ENCODE results near the gene C3orf20. TPM values are rescaled to one million over a fixed set of nuclear protein-coding genes. Genes with fewer than 3 reads are reported as not detected.

C3orf20 gene
- polyA plus RNA-seq, 2 donors, result not detected

- Histone ChIP-seq H3K36me3 (ENCODE audit: control insufficient read depth in 2 of 2, insufficient read depth in 2 of 2, low read length in 1 of 2) (no peaks in the 10 kb centered on the region), H3K27ac (ENCODE audit: low read depth in 2 of 2, low read length in 1 of 2) (no peak overlapping the region), H3K9me3 (ENCODE audit: control insufficient read depth in 2 of 2, insufficient read depth in 1 of 2, low read depth in 1 of 2, low read length in 1 of 2) (peaks cover 0 to 4% of the 10 kb centered on the region in 2 donors), H3K4me1 (ENCODE audit: control insufficient read depth in 2 of 2, insufficient read depth in 2 of 2, low read length in 1 of 2) (no peaks in the 10 kb centered on the region), H3K27me3 (ENCODE audit: control insufficient read depth in 1 of 2, insufficient read depth in 2 of 2, low read length in 2 of 2) (no peaks in the 10 kb centered on the region), H3K4me3 (ENCODE audit: low read depth in 1 of 2, low read length in 2 of 2) (no peak overlapping the region)
- WGBS, 2 donors, result 92 to 93% methylated on average over 7 of the region's 7 CpGs
These were observed 113.7 kb downstream of the C3orf20 start for GRCh38 chr3:14788644-14789043.

GRCh38 chr3:14789221-14789620 lies 114.3 kb downstream of the C3orf20 start:
- Histone ChIP-seq H3K4me3 (ENCODE audit: low read depth in 1 of 2, low read length in 2 of 2) (no peak overlapping the region), H3K9me3 (ENCODE audit: control insufficient read depth in 2 of 2, insufficient read depth in 1 of 2, low read depth in 1 of 2, low read length in 1 of 2) (peaks cover 0 to 4% of the 10 kb centered on the region in 2 donors), H3K27me3 (ENCODE audit: control insufficient read depth in 1 of 2, insufficient read depth in 2 of 2, low read length in 2 of 2) (no peaks in the 10 kb centered on the region), H3K27ac (ENCODE audit: low read depth in 2 of 2, low read length in 1 of 2) (no peak overlapping the region), H3K4me1 (ENCODE audit: control insufficient read depth in 2 of 2, insufficient read depth in 2 of 2, low read length in 1 of 2) (no peaks in the 10 kb centered on the region), H3K36me3 (ENCODE audit: control insufficient read depth in 2 of 2, insufficient read depth in 2 of 2, low read length in 1 of 2) (no peaks in the 10 kb centered on the region)
- 74 to 79% methylated on average over 5 of the region's 5 CpGs for WGBS, 2 donors

GRCh38 chr3:14789640-14790285 lies 114.8 kb downstream of the C3orf20 start:
- no peak overlapping the region for H3K27ac ChIP-seq (ENCODE audit: low read depth in 2 of 2, low read length in 1 of 2)
- H3K27me3 ChIP-seq (ENCODE audit: control insufficient read depth in 1 of 2, insufficient read depth in 2 of 2, low read length in 2 of 2), result no peaks in the 10 kb centered on the region
- peaks cover 0 to 4% of the 10 kb centered on the region in 2 donors for H3K9me3 ChIP-seq (ENCODE audit: control insufficient read depth in 2 of 2, insufficient read depth in 1 of 2, low read depth in 1 of 2, low read length in 1 of 2)
- no peak overlapping the region for H3K4me3 ChIP-seq (ENCODE audit: low read depth in 1 of 2, low read length in 2 of 2)
- no peaks in the 10 kb centered on the region for H3K4me1 ChIP-seq (ENCODE audit: control insufficient read depth in 2 of 2, insufficient read depth in 2 of 2, low read length in 1 of 2)
- H3K36me3 ChIP-seq (ENCODE audit: control insufficient read depth in 2 of 2, insufficient read depth in 2 of 2, low read length in 1 of 2), result no peaks in the 10 kb centered on the region
- 69 to 75% methylated on average over 10 of the region's 10 CpGs for WGBS, 2 donors

- Histone ChIP-seq H3K4me1 (ENCODE audit: control insufficient read depth in 2 of 2, insufficient read depth in 2 of 2, low read length in 1 of 2) (no peaks in the 10 kb centered on the region), H3K27ac (ENCODE audit: low read depth in 2 of 2, low read length in 1 of 2) (no peak overlapping the region), H3K4me3 (ENCODE audit: low read depth in 1 of 2, low read length in 2 of 2) (no peak overlapping the region), H3K27me3 (ENCODE audit: control insufficient read depth in 1 of 2, insufficient read depth in 2 of 2, low read length in 2 of 2) (no peaks in the 10 kb centered on the region), H3K36me3 (ENCODE audit: control insufficient read depth in 2 of 2, insufficient read depth in 2 of 2, low read length in 1 of 2) (no peaks in the 10 kb centered on the region), H3K9me3 (ENCODE audit: control insufficient read depth in 2 of 2, insufficient read depth in 1 of 2, low read depth in 1 of 2, low read length in 1 of 2) (peaks cover 0 to 4% of the 10 kb centered on the region in 2 donors)
- 23 to 29% methylated on average over 15 of the region's 15 CpGs for WGBS, 2 donors
These were observed 116.5 kb downstream of the C3orf20 start for GRCh38 chr3:14791343-14791945.

GRCh38 chr3:14792691-14793121 lies 117.8 kb downstream of the C3orf20 start:
- Histone ChIP-seq H3K36me3 (ENCODE audit: control insufficient read depth in 2 of 2, insufficient read depth in 2 of 2, low read length in 1 of 2) (no peaks in the 10 kb centered on the region), H3K27me3 (ENCODE audit: control insufficient read depth in 1 of 2, insufficient read depth in 2 of 2, low read length in 2 of 2) (no peaks in the 10 kb centered on the region), H3K27ac (ENCODE audit: low read depth in 2 of 2, low read length in 1 of 2) (no peak overlapping the region), H3K4me1 (ENCODE audit: control insufficient read depth in 2 of 2, insufficient read depth in 2 of 2, low read length in 1 of 2) (peaks cover 0 to 2% of the 10 kb centered on the region in 2 donors), H3K9me3 (ENCODE audit: control insufficient read depth in 2 of 2, insufficient read depth in 1 of 2, low read depth in 1 of 2, low read length in 1 of 2) (peaks cover 0 to 4% of the 10 kb centered on the region in 2 donors), H3K4me3 (ENCODE audit: low read depth in 1 of 2, low read length in 2 of 2) (no peak overlapping the region)
- WGBS, 2 donors, result 77 to 86% methylated on average over 9 of the region's 9 CpGs

GRCh38 chr3:14793126-14793857 lies 118.4 kb downstream of the C3orf20 start:
- Histone ChIP-seq H3K4me1 (ENCODE audit: control insufficient read depth in 2 of 2, insufficient read depth in 2 of 2, low read length in 1 of 2) (peaks cover 0 to 2% of the 10 kb centered on the region in 2 donors), H3K4me3 (ENCODE audit: low read depth in 1 of 2, low read length in 2 of 2) (no peak overlapping the region), H3K27ac (ENCODE audit: low read depth in 2 of 2, low read length in 1 of 2) (no peak overlapping the region), H3K36me3 (ENCODE audit: control insufficient read depth in 2 of 2, insufficient read depth in 2 of 2, low read length in 1 of 2) (no peaks in the 10 kb centered on the region), H3K9me3 (ENCODE audit: control insufficient read depth in 2 of 2, insufficient read depth in 1 of 2, low read depth in 1 of 2, low read length in 1 of 2) (peaks cover 0 to 4% of the 10 kb centered on the region in 2 donors), H3K27me3 (ENCODE audit: control insufficient read depth in 1 of 2, insufficient read depth in 2 of 2, low read length in 2 of 2) (no peaks in the 10 kb centered on the region)
- WGBS, 2 donors, result 57 to 66% methylated on average over 15 of the region's 15 CpGs

- Histone ChIP-seq H3K9me3 (ENCODE audit: control insufficient read depth in 2 of 2, insufficient read depth in 1 of 2, low read depth in 1 of 2, low read length in 1 of 2) (no peaks in the 10 kb centered on the region), H3K27me3 (ENCODE audit: control insufficient read depth in 1 of 2, insufficient read depth in 2 of 2, low read length in 2 of 2) (no peaks in the 10 kb centered on the region), H3K4me1 (ENCODE audit: control insufficient read depth in 2 of 2, insufficient read depth in 2 of 2, low read length in 1 of 2) (peaks cover 0 to 2% of the 10 kb centered on the region in 2 donors), H3K27ac (ENCODE audit: low read depth in 2 of 2, low read length in 1 of 2) (no peak overlapping the region), H3K4me3 (ENCODE audit: low read depth in 1 of 2, low read length in 2 of 2) (no peak overlapping the region), H3K36me3 (ENCODE audit: control insufficient read depth in 2 of 2, insufficient read depth in 2 of 2, low read length in 1 of 2) (no peaks in the 10 kb centered on the region)
- 67 to 77% methylated on average over 5 of the region's 5 CpGs for WGBS, 2 donors
These were observed 118.9 kb downstream of the C3orf20 start for GRCh38 chr3:14793858-14794234.

GRCh38 chr3:14794435-14794834 lies 119.5 kb downstream of the C3orf20 start:
- Histone ChIP-seq H3K4me3 (ENCODE audit: low read depth in 1 of 2, low read length in 2 of 2) (no peak overlapping the region), H3K4me1 (ENCODE audit: control insufficient read depth in 2 of 2, insufficient read depth in 2 of 2, low read length in 1 of 2) (peaks cover 0 to 2% of the 10 kb centered on the region in 2 donors), H3K27me3 (ENCODE audit: control insufficient read depth in 1 of 2, insufficient read depth in 2 of 2, low read length in 2 of 2) (no peaks in the 10 kb centered on the region), H3K36me3 (ENCODE audit: control insufficient read depth in 2 of 2, insufficient read depth in 2 of 2, low read length in 1 of 2) (no peaks in the 10 kb centered on the region), H3K9me3 (ENCODE audit: control insufficient read depth in 2 of 2, insufficient read depth in 1 of 2, low read depth in 1 of 2, low read length in 1 of 2) (no peaks in the 10 kb centered on the region), H3K27ac (ENCODE audit: low read depth in 2 of 2, low read length in 1 of 2) (no peak overlapping the region)
- WGBS, 2 donors, result 67 to 81% methylated on average over 2 of the region's 2 CpGs

- Histone ChIP-seq H3K27ac (ENCODE audit: low read depth in 2 of 2, low read length in 1 of 2) (no peak overlapping the region), H3K36me3 (ENCODE audit: control insufficient read depth in 2 of 2, insufficient read depth in 2 of 2, low read length in 1 of 2) (no peaks in the 10 kb centered on the region), H3K4me1 (ENCODE audit: control insufficient read depth in 2 of 2, insufficient read depth in 2 of 2, low read length in 1 of 2) (peaks cover 0 to 2% of the 10 kb centered on the region in 2 donors), H3K27me3 (ENCODE audit: control insufficient read depth in 1 of 2, insufficient read depth in 2 of 2, low read length in 2 of 2) (no peaks in the 10 kb centered on the region), H3K4me3 (ENCODE audit: low read depth in 1 of 2, low read length in 2 of 2) (no peak overlapping the region), H3K9me3 (ENCODE audit: control insufficient read depth in 2 of 2, insufficient read depth in 1 of 2, low read depth in 1 of 2, low read length in 1 of 2) (no peaks in the 10 kb centered on the region)
- WGBS, 2 donors, result 61 to 73% methylated on average over 2 of the region's 2 CpGs
These were observed 121.1 kb downstream of the C3orf20 start for GRCh38 chr3:14795996-14796395.

All from esophagus (tissue), 2 donors.